Measurements from ENCODE around the gene LMNA. TPM values are rescaled to one million over a fixed set of nuclear protein-coding genes. Genes with fewer than 3 reads are reported as not detected.

The LMNA gene
- total and polyA plus RNA-seq, 10 of the 15 experiments (the other 5 are each of a cell fraction or from before 2014, with no cell fraction given) = 0.42 to 334 (median 81.1) TPM

GRCh38 chr1:156165083-156165482 lies 50.6 kb downstream of the LMNA start (continued):
- TF ChIP-seq SKIL (IDR thresholded peaks at IDR 0.05; ENCODE audit: low read depth, poor library complexity, severe bottlenecking) = no peak
- no peak for TF ChIP-seq SMC3 (IDR thresholded peaks at IDR 0.05; ENCODE audit: borderline replicate concordance, low read length)
- no peak for TF ChIP-seq EED (IDR thresholded peaks at IDR 0.05; ENCODE audit: low read depth)
- TF ChIP-seq CBFB (IDR thresholded peaks at IDR 0.05; ENCODE audit: low read depth) = no peak
- TF ChIP-seq SREBF2 (IDR thresholded peaks at IDR 0.05; ENCODE audit: low read length) = no peak
- peak; percentile 63; the same call in 1 of the 2 replicates for TF ChIP-seq SPI1 (IDR thresholded peaks at IDR 0.05; ENCODE audit: borderline replicate concordance, insufficient read depth, low read depth, low read length)
- no peak for TF ChIP-seq RFX5 (IDR thresholded peaks at IDR 0.05; ENCODE audit: low read depth, low read length)
- TF ChIP-seq NFYA (IDR thresholded peaks at IDR 0.05; ENCODE audit: borderline replicate concordance, low read depth, low read length) = no peak
- no peak for TF ChIP-seq TCF3 (IDR thresholded peaks at IDR 0.05; ENCODE audit: borderline replicate concordance, insufficient read depth, low read depth, low read length)
- peak in 1 of 2 experiments; percentile 23; a peak in 1 of 4 replicates for TF ChIP-seq IKZF2 (IDR thresholded peaks at IDR 0.05)
- TF ChIP-seq MLLT1 (IDR thresholded peaks at IDR 0.05) = 0 out of 2 replicates have a peak, but pooled peaks have one; percentile 23
- no peak for TF ChIP-seq E4F1 (IDR thresholded peaks at IDR 0.05; ENCODE audit: borderline replicate concordance, partially characterized antibody)
- peak; percentile 69; the same call in 1 of the 2 replicates for TF ChIP-seq RELB (IDR thresholded peaks at IDR 0.05; ENCODE audit: low read depth)
- no peak for TF ChIP-seq STAT1 (conservative IDR thresholded peaks at IDR 0.05)
- no peak for TF ChIP-seq PAX8 (IDR thresholded peaks at IDR 0.05)
- TF ChIP-seq KDM1A (IDR thresholded peaks at IDR 0.05; ENCODE audit: borderline replicate concordance) = no peak
- no peak for TF ChIP-seq POLR2AphosphoS5 (IDR thresholded peaks at IDR 0.05; ENCODE audit: low read length)

All from GM12878 (cell line).